NCI-H187 treated with DMSO at 0.1 percent for 48 hours (cell line): ENCODE data around the gene STK17A.
"Not testable (repeated sequence)": the region's sequence is repeated elsewhere in the genome, so short reads cannot be mapped to it uniquely, and the experiment has no call there.

Source experiments
- DNase-seq: peaks from one replicate; lab custom pipeline; 2025; lab: John Stamatoyannopoulos, UW

Gene STK17A

DNA sequence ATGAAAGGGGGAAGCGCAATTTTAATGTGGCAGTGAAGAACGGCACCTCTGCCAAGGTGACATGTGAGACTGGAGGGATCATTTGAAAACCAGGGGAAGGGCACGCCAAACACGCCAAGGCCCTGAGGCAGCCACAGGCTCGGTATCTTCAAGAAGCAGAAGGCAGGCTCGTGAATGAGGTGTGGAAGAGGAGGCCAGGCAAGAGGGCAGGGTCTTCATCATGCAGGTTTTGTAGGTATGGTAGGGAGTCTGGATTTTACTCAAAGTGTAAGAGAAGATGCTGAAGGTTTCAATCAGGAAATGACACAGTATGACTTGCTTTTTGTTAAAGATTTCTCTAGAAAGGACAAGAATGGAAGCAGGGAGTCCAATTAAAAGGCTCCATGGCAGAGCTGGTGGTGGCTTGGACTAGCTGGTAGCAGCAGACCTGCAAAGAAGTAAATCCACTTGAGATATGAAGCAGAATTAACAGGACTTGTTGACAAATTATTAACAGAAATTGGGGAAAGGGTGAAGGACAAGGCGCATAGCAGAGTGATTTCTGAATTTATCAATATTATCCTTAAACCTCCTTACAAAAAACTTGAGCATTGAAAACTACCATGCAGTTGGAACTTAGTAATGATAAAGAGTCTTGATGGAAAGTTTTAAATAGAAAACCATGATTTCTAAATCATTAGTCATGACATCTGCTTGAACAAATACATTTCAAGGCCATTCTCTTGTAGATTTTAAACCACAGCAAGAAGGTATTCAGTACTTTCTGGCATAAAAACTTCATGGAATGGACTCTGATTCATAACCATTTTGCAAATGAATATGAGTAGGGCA is 76.0 kb downstream of the STK17A start:
- DNase-seq: no peak

DNA sequence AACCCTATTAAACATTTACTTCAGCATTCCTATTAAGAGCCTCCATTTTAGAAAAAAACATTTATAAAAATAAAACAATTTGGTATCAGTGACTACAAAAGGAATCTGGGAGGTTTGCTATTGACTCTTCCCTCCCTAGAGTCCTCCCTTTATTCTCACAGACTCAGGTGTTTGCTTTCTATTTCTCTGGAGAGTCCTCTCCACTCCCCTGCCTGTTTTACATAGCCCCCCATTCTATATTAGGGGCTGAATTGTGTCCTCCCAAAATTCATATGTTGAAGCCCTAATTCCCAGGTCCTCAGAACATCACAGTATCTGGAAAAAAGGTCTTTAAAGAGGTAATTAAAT is 76.6 kb downstream of the STK17A start:
- DNase-seq: no peak

DNA sequence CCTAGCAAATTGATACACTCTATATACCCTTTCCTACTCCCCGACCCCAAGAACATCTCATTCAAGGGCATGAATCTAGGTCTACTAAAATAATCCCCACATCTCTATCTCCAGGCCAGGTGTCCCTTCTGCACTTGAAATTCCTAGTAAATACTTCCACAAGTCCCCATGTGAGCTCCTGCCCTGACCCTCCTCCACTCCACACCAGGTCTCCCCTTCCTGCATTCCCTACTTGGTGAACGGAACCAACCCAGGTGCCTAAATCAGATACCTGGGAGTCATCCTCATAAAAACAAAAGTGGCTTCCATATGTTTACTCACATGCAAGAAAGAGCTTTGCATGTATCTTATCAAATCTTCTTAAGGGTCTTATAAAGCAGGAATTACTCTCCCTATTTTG is 77.2 kb downstream of the STK17A start:
- DNase-seq: no peak

DNA sequence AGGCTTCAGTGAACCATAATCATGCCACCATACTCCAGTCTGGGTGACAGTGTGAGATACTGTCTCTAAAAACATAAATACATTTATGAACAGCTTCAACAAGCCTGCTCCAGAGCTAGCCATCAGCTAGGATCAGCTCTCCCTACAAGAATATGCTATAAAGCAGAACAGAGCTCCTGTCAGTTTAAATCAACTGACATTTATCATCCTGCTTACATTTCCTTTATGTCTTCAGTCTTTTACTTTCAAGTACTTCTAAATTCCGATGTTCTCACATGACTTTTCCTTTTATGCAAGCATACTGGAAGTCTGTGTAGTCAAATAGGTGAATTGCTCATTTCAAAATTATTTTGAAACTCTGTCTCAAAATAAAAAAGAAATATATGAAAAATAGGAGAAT is 81.8 kb downstream of the STK17A start:
- DNase-seq: no peak

DNA sequence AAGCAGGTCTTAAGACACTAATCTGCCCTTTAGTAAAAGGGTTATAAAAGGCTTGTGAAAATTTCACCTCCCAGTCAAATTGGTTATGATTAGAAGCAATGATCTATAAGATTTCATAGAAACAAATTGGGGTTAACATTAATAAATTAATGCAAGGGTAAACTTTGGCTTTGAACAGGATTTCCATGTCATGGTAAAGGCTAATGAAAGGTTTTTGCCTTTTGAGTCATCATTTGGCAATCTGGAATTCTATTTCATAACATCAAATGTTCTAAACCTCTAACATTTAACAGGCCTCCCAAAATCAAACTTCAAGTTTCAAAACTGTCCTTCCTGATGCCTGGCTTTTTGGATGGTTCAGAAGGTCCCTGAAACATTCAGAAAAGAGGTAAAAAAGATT is 84.0 kb downstream of the STK17A start:
- DNase-seq: no peak

DNA sequence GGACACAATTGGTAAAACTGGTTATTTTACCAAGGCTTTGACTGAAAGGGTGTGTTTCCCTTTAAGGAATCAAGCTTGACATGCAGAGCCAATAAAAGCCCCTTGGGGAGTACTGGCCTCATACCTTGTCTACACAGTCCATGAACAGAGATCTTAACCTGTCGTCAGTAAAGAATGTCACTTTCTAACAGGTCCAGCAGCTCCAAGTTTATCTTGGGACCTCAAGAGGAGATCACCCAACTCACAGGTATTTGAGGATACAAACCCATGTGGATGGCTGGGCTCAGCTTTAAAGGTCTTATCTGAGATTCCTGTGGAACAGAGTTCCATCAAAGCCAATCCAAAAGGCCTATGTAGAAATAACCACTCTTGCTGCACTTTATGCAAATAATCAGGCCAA is 85.1 kb downstream of the STK17A start:
- no peak for DNase-seq

DNA sequence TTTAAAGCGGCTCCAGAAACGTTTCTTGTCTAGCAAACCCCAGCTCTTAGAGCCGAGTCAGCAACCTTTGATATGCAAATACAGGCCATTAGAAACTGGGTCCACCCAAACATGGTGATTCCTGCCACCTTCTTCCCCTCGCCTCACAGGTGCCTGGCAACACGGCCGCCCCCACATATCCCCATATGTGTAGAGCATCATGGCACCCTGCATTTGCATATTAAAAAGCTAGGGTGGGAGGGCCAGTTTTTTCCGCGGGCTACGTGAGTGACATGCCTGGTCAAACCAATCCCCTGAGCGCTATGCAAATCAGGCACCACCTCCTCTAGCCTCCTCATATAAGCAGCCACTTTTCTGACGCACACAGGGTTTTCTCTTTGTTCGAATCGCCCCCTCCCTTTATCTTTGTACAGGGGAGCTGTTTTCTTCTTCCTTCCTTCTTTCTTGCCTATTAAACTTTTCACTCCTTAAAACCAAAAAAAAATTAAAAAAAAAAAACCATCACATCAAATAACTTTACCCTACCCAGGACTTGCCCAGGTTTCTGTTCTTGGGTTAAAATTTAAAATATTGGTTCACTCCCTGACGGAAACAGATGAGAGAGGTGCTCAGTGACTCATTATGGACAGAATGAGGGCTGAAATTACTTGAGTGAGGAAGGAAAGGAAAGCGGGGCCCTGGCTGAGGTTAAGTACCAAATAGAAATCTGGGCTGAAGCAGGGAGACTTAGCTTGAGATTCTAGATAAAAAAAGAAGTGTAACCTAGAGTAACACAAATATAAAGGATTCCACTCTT is 86.6 kb downstream of the STK17A start:
- DNase-seq: no peak

DNA sequence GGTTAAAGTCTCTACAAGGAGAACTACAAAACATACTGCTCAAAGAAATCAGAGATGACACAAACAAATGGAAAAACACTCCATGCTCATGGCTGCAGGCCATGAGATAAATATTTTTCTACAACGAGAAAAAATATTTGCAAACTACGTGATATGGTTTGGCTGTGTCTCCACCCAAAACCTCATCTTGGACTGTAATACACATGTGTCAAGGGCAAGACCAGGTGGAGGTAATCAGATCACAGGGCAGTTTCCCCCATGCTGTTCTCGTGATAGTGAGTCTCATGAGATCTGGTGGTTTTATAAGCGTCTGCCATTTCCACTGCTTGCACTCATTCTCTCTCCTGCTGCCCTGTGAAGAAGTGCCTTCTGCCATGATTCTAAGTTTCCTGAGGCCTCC is 88.6 kb downstream of the STK17A start:
- no peak for DNase-seq

DNA sequence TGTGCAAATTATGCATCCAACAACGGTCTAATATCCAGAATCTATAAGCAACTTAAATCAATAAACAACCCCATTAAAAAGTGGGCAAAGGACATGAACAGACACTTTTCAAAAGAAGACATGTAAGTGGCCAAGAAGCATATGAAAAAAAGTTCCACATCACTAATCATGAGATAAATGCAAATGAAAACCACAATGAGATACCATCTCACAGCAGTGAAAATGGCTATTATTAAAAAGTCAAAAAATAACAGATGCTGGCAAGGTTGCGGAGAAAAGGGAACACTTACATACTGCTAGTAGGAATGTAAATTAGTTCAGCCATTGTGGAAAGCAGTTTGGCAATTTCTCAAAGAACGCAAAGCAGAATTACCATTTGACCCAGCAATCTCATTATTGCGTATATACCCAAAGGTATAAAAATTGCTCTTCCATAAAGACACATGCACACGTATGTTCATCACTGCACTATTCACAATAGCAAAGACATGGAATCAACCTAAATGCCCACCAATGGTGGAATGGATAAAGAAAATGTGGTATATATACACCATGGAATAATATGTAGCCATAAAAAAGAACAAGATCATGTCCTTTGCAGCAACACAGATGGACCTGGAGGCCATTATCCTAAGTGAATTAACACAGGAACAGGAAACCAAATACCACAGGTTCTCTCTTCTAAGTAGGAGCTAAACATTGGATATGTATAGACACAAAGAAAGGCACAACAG is 90.5 kb downstream of the STK17A start:
- not testable (repeated sequence) for DNase-seq

DNA sequence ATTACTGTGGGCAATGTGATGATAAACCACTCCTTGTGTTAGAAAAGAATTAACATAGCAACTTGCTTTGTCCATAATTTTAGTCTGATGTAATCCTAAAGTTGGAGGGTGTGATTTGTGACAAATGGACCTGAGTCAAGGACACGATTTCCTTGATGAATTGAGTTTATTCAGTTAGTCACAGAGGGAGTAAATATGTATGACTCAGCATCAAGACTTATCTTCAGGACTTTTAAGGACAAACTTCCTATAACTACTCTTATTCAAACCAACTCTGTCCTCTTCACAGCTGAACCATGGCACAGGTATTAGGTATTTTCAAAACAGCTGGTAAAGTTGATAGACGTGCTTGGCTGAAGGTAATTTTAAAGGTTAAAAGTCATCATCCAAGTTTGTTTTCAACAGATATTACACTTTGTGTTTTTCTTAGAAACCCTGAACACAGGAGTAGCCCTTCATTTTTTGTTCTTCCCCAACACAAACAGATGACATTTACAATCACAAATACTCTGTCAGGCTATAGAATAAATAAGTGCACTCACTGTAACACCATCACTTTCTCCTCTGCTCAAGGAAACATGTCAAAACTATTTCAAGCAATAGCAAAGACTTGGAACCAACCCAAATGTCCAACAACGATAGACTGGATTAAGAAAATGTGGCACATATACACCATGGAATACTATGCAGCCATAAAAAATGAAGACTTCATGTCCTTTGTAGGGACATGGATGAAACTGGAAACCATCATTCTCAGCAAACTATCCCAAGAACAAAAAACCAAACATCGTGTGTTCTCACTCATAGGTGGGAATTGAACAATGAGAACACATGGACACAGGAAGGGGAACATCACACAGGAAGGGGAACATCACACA is 91.9 kb downstream of the STK17A start:
- DNase-seq: no peak
